ENCODE data around the gene OLFM1.
"Not testable (repeated sequence)": the region's sequence is repeated elsewhere in the genome, so short reads cannot be mapped to it uniquely, and the experiment has no call there.

The OLFM1 gene

GRCh38 chr9:135135171-135135928 is 47.9 kb downstream of the OLFM1 start:
- no peak for DNase-seq (ENCODE audit: low spot score)

- DNase-seq (ENCODE audit: low spot score), result no peak
Observed at GRCh38 chr9:135135929-135136315, 48.5 kb downstream of the OLFM1 start.

- no peak for DNase-seq (ENCODE audit: low spot score)
Observed at GRCh38 chr9:135136481-135136880, 49.0 kb downstream of the OLFM1 start.

- DNase-seq (ENCODE audit: low spot score), result peak; percentile 49
Observed at GRCh38 chr9:135136991-135137832, 49.7 kb downstream of the OLFM1 start.

GRCh38 chr9:135138078-135138855 is 50.8 kb downstream of the OLFM1 start:
- no peak for DNase-seq (ENCODE audit: low spot score)

- no peak for DNase-seq (ENCODE audit: low spot score)
Observed at GRCh38 chr9:135139366-135139959, 52.0 kb downstream of the OLFM1 start.

GRCh38 chr9:135141183-135141774 is 53.8 kb downstream of the OLFM1 start:
- DNase-seq (ENCODE audit: low spot score), result no peak

GRCh38 chr9:135144581-135145170 is 57.2 kb downstream of the OLFM1 start:
- no peak for DNase-seq (ENCODE audit: low spot score)

- DNase-seq (ENCODE audit: low spot score), result no peak
Observed at GRCh38 chr9:135145312-135145711, 57.8 kb downstream of the OLFM1 start.

GRCh38 chr9:135146241-135146640 is 58.8 kb downstream of the OLFM1 start:
- DNase-seq (ENCODE audit: low spot score), result no peak

GRCh38 chr9:135146766-135147473 is 59.5 kb downstream of the OLFM1 start:
- no peak for DNase-seq (ENCODE audit: low spot score)

- no peak for DNase-seq (ENCODE audit: low spot score)
Observed at GRCh38 chr9:135147474-135147805, 60.0 kb downstream of the OLFM1 start.

GRCh38 chr9:135147938-135148337 is 60.5 kb downstream of the OLFM1 start:
- no peak for DNase-seq (ENCODE audit: low spot score)

GRCh38 chr9:135148386-135148785 is 60.9 kb downstream of the OLFM1 start:
- no peak for DNase-seq (ENCODE audit: low spot score)

GRCh38 chr9:135149901-135150300 is 62.4 kb downstream of the OLFM1 start:
- DNase-seq (ENCODE audit: low spot score), result not testable (repeated sequence)

GRCh38 chr9:135150981-135151380 is 63.5 kb downstream of the OLFM1 start:
- DNase-seq (ENCODE audit: low spot score), result no peak

GRCh38 chr9:135151757-135152613 is 64.5 kb downstream of the OLFM1 start:
- DNase-seq (ENCODE audit: low spot score), result no peak

GRCh38 chr9:135152614-135153334 is 65.3 kb downstream of the OLFM1 start:
- DNase-seq (ENCODE audit: low spot score), result no peak

- no peak for DNase-seq (ENCODE audit: low spot score)
Observed at GRCh38 chr9:135154050-135154615, 66.7 kb downstream of the OLFM1 start.
